Measurements from ENCODE around the gene SELENOO.

- TF ChIP-seq CTCF (IDR thresholded peaks at IDR 0.05), result no peak
- TF ChIP-seq EZH2 (IDR thresholded peaks at IDR 0.05; ENCODE audit: borderline replicate concordance, insufficient read depth, low read depth, low read length, poor library complexity, severe bottlenecking), result no peak
Measured at GRCh38 chr22:50255099-50255498, 54.3 kb downstream of the SELENOO start.
